Measurements from ENCODE around the gene ADGRD1. TPM values are rescaled to one million over a fixed set of nuclear protein-coding genes. Genes with fewer than 3 reads are reported as not detected.
"Not testable (repeated sequence)": the region's sequence is repeated elsewhere in the genome, so short reads cannot be mapped to it uniquely, and the experiment has no call there.

Gene ADGRD1
- total RNA-seq, 1 donor from 2014 or later = 4.0 TPM

DNA sequence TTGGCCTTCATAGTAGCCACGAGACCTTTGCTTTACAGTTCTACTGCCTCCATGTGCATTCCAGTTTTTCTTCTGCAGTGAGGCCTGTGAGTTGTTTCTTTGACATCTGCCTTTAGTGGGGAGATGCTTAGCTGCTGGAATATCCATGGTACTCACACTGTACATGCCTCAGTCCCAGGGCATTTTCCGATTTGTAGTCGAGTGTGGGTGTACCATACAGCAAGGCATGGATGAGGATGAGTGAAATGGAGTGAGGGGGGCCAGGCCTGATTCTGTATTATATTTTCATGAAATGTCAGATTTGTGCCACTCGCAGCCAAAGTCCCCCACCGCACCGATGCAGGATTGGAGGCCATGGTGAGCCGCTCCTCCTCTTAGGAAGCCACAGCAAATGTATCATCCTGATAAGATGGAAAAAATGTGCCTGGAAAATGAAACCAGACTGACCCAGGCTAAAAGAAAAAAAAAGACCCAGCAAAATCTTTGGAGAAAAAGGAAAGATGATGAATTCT lies 173.0 kb downstream of the ADGRD1 start:
- Mint-ChIP-seq H3K27ac (no peak overlapping the region), H3K4me3 (ENCODE audit: low read depth) (no peak overlapping the region), H3K36me3 (ENCODE audit: insufficient read depth) (no peaks in the 10 kb centered on the region), H3K9me3 (ENCODE audit: low read depth) (no peaks in the 10 kb centered on the region), H3K4me1 (ENCODE audit: low read depth) (no peaks in the 10 kb centered on the region), H3K27me3 (peaks cover 7% of the 10 kb centered on the region)
- TF ChIP-seq, protein P1, sequence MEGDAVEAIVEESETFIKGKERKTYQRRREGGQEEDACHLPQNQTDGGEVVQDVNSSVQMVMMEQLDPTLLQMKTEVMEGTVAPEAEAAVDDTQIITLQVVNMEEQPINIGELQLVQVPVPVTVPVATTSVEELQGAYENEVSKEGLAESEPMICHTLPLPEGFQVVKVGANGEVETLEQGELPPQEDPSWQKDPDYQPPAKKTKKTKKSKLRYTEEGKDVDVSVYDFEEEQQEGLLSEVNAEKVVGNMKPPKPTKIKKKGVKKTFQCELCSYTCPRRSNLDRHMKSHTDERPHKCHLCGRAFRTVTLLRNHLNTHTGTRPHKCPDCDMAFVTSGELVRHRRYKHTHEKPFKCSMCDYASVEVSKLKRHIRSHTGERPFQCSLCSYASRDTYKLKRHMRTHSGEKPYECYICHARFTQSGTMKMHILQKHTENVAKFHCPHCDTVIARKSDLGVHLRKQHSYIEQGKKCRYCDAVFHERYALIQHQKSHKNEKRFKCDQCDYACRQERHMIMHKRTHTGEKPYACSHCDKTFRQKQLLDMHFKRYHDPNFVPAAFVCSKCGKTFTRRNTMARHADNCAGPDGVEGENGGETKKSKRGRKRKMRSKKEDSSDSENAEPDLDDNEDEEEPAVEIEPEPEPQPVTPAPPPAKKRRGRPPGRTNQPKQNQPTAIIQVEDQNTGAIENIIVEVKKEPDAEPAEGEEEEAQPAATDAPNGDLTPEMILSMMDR (IDR thresholded peaks at IDR 0.05; ENCODE audit: unreplicated experiment) = no peak
- DNase-seq (ENCODE audit: low spot score, unreplicated experiment) = no peak

DNA sequence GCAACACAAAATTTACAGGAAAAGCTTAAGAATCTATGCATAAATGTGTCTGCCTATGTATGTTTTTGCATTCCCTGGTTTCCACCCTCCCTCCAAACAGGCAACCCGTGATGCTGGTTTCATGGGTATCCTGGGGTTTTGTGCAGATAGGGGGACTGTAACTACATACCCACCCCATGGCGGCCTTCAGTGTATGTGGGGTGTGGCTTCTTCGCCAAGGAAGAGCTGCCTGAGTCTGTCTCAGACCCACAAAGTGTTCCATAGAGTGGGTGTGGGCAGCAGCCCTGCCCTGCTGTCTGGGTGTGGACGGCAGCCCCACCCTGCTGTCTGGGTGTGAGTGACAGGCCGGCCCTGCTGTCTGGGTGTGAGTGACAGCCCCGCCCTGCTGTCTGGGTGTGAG lies 174.8 kb downstream of the ADGRD1 start:
- H3K4me3 Mint-ChIP-seq (ENCODE audit: low read depth) = no peak overlapping the region
- H3K36me3 Mint-ChIP-seq (ENCODE audit: insufficient read depth) = no peaks in the 10 kb centered on the region
- H3K27ac Mint-ChIP-seq = no peak overlapping the region
- no peak for DNase-seq (ENCODE audit: low spot score, unreplicated experiment)
- H3K9me3 Mint-ChIP-seq (ENCODE audit: low read depth) = no peaks in the 10 kb centered on the region
- TF ChIP-seq, protein P1 (IDR thresholded peaks at IDR 0.05; ENCODE audit: unreplicated experiment) = no peak
- H3K27me3 Mint-ChIP-seq = peaks cover 20% of the 10 kb centered on the region
- H3K4me1 Mint-ChIP-seq (ENCODE audit: low read depth) = no peaks in the 10 kb centered on the region

DNA sequence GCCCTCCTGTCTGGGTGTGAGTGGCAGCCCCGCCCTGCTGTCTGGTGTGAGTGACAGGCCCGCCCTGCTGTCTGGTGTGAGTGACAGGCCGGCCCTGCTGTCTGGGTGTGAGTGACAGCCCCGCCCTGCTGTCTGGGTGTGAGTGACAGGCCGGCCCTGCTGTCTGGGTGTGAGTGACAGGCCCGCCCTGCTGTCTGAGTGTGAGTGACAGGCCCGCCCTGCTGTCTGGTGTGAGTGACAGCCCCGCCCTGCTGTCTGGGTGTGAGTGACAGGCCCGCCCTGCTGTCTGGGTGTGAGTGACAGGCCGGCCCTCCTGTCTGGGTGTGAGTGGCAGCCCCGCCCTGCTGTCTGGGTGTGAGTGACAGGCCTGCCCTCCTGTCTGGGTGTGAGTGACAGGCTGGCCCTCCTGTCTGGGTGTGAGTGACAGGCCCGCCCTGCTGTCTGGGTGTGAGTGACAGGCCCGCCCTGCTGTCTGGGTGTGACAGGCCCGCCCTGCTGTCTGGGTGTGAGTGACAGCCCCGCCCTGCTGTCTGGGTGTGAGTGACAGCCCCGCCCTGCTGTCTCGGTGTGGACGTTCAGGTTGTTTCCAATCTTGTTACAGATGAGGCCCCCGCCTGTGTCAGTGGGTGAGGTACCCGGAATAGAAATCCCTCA lies 175.4 kb downstream of the ADGRD1 start:
- DNase-seq (ENCODE audit: low spot score, unreplicated experiment); H3K4me1 Mint-ChIP-seq (ENCODE audit: low read depth); H3K4me3 Mint-ChIP-seq (ENCODE audit: low read depth); H3K27ac Mint-ChIP-seq; H3K9me3 Mint-ChIP-seq (ENCODE audit: low read depth); H3K36me3 Mint-ChIP-seq (ENCODE audit: insufficient read depth): not testable (repeated sequence)
- peaks cover 24% of the 10 kb centered on the region for H3K27me3 Mint-ChIP-seq

DNA sequence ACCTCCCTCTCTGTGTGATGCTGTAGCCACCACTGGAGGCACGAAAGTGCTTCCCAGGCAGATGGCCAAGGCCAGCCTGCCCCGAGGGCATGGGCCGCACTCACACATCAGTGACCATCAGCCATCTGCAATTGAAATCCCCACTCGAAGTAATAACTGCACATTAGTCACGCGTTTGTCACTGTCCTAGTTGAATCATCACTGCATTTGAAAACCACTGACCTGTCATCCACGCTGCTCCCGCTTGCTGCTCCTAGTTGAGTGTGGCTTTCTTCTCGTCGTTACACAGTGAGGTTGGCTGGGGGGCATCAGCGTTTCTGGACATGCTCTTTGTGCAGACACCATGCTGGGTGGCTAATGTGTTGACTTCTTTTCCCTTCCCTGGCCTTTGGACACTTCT lies 176.1 kb downstream of the ADGRD1 start:
- Mint-ChIP-seq H3K4me1 (ENCODE audit: low read depth) (no peaks in the 10 kb centered on the region), H3K27me3 (peaks cover 27% of the 10 kb centered on the region), H3K27ac (no peak overlapping the region), H3K9me3 (ENCODE audit: low read depth) (no peaks in the 10 kb centered on the region), H3K4me3 (ENCODE audit: low read depth) (no peak overlapping the region), H3K36me3 (ENCODE audit: insufficient read depth) (no peaks in the 10 kb centered on the region)
- DNase-seq (ENCODE audit: low spot score, unreplicated experiment) = no peak
- TF ChIP-seq, protein P1 (IDR thresholded peaks at IDR 0.05; ENCODE audit: unreplicated experiment) = no peak

DNA sequence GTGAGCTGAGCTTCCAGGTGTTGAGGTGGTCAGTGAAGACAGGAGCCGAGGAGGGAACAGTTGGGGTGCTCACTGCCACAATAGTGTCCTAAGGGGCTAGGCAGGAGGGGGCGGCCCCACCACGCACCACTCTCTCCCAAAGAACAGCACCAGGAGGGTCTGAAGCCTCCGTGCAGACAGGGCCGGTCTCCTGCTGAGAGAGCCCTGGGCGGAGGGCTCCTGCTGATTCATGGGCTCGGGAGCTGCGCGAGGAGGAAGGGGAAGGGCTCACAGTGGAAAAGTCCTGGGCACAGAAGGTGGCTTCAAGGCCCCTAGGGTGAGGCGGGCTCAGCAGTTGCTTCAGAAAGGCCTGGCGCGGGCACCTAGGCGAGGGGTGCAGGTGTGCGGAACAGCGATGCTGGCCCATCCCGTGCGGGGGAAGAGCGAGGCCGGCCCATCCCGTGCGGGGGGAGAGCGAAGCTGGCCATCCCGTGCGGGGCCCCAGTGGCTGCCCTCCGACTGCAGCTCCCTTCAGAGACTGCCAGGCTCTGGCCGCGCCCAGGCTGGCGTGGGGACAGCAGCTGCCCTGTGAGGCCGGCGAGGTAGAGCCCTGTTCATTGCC lies 176.7 kb downstream of the ADGRD1 start:
- no peak for DNase-seq (ENCODE audit: low spot score, unreplicated experiment)
- H3K4me1 Mint-ChIP-seq (ENCODE audit: low read depth) = no peaks in the 10 kb centered on the region
- H3K27ac Mint-ChIP-seq = no peak overlapping the region
- no peaks in the 10 kb centered on the region for H3K36me3 Mint-ChIP-seq (ENCODE audit: insufficient read depth)
- H3K9me3 Mint-ChIP-seq (ENCODE audit: low read depth) = no peaks in the 10 kb centered on the region
- TF ChIP-seq, protein P1 (IDR thresholded peaks at IDR 0.05; ENCODE audit: unreplicated experiment) = no peak
- no peak overlapping the region for H3K4me3 Mint-ChIP-seq (ENCODE audit: low read depth)
- H3K27me3 Mint-ChIP-seq = peaks cover 27% of the 10 kb centered on the region
